Forelimb muscle (tissue), 1 donor: ENCODE results near the gene TMEM269. TPM values are rescaled to one million over a fixed set of nuclear protein-coding genes. Genes with fewer than 3 reads are reported as not detected.
"Not testable (repeated sequence)": the region's sequence is repeated elsewhere in the genome, so short reads cannot be mapped to it uniquely, and the experiment has no call there.

Experiments used
- DNase-seq: peaks from one replicate; pipeline ENCODE4 v3.0.0-alpha.2; 2013; ENCODE audit warnings: low read depth
- polyA plus RNA-seq: library from polyadenylated mRNA; unstranded; fragments of 120-200 nt; gene quantifications from one replicate; pipeline ENCODE4 v1.2.1, GENCODE V29; 2013; ENCODE audit not compliant: insufficient read length

TMEM269 gene
- polyA plus RNA-seq, 1 donor = 0.83 TPM

DNA sequence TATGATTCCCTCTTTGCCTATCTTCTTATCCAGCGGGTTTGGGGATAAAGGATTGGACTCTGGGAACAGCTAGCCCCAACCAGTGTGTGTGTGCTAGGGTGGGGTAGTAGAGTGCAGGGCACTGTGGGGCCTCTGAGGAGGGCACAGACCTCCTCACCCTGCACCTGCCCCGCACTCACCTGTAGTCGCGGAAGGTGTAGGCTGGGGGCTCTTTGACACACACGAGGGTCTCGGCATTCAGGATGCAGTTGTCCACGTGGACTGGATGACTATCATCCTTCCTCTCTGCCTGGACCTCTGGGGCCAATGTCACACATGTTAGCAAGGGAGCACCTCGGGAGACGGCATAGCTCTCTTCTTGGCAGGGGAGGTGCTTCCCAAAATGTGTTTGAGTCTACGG, 36.8 kb upstream of the TMEM269 start:
- no peak for DNase-seq

GRCh38 chr1:42748461-42749410, 36.1 kb upstream of the TMEM269 start:
- no peak for DNase-seq

- DNase-seq = no peak
Observed at GRCh38 chr1:42750041-42750440, 34.8 kb upstream of the TMEM269 start.

DNA sequence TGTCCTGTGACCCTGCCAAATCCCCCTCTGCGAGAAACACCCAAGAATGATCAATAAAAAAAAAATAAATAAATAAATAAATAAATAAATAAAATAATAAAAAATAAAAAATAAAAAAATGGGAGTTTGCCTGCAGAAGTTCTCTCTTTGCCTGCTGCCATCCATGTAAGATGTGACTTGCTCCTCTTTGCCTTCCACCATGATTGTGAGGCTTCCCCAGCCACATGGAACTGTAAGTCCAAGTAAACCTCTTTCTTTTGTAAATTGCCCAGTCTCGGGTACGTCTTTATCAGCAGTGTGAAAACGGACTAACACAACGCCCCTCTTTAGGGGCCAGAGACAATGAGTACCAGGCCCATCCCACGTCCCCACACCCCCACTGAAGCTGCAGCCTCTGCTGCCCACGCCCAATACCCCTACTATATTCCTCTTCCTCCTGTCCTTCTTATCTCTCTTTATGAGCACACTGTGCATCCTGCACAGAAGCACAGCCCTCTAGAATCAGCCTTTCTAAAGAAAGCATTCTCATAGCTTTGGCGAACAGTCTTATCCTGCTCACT, 33.2 kb upstream of the TMEM269 start:
- not testable (repeated sequence) for DNase-seq

DNA sequence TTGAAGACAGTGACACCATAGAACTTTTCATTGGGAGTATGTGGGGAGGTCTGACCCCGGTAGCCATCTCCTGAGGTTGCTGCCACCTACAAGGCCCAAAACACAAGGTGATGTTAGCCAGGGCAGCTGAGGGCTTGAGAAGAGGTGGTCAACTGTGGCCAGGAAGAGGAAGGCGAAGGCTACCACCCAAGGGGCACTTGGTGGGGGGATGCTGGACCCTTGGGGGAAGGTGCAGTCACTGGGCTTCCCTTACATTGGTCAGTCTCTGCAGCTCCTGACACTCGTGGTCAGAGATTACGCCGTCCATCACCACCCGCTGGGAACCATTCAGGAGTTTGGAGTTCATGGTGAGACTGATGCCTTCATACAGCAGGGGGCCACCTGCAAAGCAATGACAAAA, 32.5 kb upstream of the TMEM269 start:
- DNase-seq = no peak

GRCh38 chr1:42753070-42753469, 31.7 kb upstream of the TMEM269 start:
- DNase-seq = no peak

DNA sequence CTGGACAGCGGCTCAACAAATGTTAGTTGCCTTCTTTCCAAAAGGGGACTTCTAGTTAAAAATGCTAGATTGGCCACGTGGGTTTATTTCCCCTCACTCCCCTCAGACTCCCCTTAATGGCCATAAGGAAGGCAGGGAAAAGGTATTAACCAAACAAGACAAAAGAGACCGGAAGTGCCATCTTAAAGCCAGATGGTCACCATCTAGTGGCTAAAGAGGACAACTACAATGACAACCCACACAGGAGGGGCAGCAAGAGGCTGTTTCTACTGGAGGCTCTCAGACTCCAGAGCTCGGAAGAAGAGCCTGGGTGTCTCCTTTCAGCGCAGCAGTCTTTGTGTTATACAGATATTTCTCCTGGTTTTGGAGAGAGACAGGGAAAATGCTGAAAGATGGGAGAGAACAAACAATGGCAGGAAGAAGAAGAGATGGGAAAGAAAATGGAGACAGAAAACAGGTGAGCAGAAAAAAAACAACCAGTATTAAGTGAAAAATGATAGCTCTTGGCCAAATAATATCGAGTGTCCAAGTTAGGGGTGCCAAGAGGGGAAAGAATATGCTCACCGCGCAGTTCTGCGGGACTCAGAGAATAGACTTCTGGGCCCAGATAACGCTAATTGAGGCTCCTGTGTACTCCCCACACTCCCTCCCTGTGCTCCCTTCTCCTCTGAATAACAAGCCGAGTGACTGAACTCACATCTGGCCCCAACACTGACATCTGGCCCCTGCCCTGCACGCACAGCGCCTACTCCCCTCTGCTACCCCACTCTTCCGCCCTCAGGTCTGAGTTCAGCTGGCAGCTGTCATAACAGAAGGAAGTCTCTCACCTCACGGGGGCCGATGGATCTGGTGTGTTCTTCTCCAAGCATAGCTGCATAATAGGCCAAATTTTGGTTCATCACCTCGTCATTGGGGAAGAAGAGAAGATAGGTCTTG, 27.6 kb upstream of the TMEM269 start:
- DNase-seq = no peak

DNA sequence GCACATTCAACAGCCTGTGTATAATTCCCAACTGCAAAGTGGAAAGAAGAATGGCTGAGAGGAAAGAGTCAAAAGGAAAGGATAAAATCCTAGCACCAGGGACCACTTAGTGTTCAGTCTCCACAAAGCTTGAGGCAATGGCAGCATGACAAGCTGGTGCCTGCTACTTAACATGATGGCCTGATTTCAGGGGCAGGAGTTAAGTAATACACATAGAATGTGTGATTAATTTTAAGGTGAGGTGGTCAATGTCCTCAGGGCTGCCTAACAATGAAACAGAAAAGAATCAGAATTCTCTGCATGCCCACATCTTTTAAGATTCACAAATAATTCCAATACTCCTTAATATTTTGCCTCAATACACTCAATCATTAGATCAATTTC, 26.9 kb upstream of the TMEM269 start:
- DNase-seq = no peak

- DNase-seq = no peak
Observed at GRCh38 chr1:42758641-42759040, 26.1 kb upstream of the TMEM269 start.

- DNase-seq = no peak
Observed at GRCh38 chr1:42759114-42759513, 25.7 kb upstream of the TMEM269 start.

DNA sequence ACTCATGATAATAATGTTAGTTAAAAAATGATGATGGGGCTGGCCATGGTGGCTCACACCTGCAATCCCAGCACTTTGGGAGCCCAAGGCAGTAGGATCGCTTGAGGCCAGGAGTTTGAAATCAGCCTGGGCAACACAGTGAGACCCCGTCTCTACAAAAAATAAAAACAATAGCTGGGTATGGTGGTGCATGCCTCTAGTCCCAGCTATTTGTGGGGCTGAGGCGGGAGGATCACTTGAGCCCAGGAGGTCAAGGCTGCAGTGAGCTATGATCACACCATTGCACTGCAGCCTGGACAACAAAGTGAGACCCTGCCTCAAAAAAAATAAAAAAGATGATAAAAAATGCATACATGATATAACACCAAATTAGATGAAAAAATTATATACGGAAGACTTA, 23.2 kb upstream of the TMEM269 start:
- no peak for DNase-seq

DNA sequence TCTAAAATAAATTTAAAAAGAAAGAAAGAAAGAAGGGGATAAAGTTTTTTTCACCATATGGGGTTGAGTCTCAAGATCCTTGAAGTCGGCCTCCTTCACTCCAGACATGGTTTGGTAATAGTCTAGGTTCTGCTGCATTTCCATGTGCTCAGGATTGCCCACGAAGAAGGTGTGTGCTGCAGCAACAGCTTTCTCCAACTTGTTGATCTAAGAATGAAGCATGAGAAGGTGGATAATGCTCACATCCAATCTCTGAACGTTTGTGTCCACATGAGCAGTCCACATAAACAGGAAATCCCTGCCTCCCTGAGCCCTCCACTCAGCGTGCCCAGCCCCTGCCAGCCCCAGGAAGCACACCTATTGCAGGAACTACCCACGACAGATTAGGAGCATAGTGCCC, 22.5 kb upstream of the TMEM269 start:
- DNase-seq = no peak

- DNase-seq = no peak
Observed at GRCh38 chr1:42765269-42765668, 19.5 kb upstream of the TMEM269 start.

DNA sequence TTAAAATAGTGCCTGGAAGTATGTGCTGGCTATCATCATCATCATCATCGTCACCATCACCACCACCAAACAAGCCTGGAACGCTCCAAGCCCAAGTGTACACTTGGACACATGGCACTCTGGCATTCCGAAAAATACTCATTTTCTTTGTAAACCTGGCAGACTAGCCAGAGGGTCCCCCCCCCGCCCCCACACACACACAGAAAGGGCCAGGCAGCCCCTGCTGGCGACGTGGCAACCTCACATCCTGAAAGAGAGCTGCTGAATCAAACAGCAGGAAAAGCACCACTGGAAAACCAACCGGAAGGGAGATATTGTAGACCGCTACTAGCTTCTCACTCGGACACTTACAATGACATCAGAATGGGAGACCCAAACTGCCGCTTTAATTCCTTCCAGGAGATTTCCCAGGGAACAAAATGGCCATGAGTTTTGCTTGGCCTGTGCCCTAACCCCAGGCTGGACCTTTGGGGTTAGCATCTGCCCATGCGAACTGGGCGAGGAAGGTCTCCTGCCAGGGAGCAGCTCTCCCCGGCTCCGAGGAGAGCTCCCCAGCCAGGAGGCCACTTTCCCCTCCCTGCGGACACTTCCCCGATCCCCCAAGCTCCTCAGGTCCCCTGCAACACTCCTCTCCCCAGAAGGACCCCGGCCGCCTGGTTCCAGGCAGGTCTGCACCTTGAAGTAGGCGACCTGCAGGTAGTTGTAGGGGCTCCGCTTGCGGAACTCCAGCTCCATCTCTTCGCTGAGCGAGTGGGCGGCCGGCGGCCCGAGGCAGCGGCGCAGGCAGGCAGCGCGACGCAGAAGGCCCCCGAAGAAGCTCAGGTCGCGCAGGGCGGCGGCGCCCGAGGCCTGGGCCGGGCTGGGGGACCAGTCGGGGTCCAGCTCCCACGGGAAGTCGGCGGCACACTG, 18.7 kb upstream of the TMEM269 start:
- no peak for DNase-seq

GRCh38 chr1:42766741-42767509, 17.9 kb upstream of the TMEM269 start, which contains the start of the genes C1orf50 and P3H1:
TSS of gene C1orf50 (plus strand) at chr1:42767249. CDS start at chr1:42767312, 63 bp downstream.
TSS of gene P3H1 (minus strand) at chr1:42767028. CDS start at chr1:42766971, 57 bp downstream.
- peak; percentile 99 for DNase-seq

DNA sequence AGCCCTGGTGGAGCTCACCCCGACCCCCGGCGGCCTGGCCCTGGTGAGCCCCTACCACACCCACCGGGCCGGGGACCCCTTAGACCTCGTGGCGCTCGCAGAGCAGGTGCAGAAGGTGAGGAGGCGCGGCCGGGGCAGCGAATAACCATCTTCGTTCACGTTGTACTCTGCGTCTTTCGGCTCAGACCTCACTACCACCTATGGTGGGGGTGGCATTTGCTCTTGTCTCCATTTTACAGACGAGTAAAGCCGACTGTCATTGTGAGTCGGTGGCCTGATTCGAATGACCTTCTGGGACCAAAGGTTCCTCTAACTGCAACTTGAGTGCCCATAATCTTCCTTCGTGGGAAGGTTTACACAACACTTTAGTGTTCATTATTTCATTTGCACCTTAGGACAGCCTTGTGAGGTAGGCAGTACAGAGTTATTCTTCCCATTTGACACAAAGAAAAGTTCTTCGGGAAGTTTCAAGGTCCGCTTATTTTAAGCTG, 17.2 kb upstream of the TMEM269 start:
- DNase-seq = no peak

DNA sequence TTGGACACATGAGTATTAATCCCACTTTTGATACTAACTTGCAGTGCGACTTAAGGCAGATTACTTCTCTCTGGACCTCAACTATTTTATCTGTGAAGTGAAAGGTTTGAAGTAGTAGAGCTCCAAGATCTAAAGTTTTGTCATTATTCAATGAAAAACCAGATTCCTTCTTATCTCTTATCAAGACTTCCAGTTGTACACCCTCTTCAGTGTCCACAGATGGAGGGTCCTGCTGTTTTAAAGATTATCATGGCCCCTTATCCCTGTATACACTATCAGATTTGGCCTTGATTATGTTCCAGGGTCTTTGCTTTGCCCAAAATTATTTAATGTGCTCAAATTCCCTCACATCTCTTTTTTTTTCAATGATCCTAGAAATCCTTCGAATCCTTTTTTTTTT, 16.6 kb upstream of the TMEM269 start:
- DNase-seq = no peak

DNA sequence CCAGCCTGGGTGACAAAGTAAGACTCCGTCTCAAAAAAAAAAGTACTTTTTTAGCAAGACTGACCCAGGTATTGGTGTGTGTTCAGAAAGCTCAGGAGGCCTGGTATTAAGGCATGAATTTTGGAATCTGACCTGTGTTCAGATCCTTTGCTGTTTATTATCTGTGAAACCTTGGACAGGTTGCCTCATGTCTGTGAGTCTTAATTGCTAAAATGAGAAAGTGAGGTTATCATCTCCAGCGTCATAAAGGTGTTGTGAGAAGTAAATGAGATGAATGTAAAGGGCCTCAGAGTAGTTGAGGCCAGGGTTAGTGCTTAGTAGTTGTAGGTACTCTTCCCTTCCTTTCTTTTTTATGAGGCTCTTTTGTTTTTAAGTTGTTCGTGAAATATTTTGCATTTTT, 15.0 kb upstream of the TMEM269 start:
- no peak for DNase-seq

DNA sequence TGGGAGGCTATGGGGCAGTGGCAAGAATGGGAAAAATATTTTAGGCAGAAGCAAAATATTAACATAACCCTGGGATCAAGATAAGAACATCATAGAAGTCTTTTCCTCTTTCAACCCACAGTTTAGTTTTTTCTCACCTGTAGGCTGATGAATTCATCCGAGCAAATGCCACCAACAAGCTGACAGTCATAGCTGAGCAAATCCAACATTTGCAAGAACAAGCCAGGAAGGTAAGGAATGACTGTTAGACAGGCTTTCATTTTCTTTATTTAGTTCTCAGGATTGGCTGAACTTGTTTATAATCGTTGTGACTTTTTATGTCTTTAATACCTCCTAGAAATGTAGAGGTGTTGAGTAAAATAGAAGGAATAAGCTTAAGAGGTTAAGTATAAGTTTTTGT, 11.4 kb upstream of the TMEM269 start:
- DNase-seq = no peak

DNA sequence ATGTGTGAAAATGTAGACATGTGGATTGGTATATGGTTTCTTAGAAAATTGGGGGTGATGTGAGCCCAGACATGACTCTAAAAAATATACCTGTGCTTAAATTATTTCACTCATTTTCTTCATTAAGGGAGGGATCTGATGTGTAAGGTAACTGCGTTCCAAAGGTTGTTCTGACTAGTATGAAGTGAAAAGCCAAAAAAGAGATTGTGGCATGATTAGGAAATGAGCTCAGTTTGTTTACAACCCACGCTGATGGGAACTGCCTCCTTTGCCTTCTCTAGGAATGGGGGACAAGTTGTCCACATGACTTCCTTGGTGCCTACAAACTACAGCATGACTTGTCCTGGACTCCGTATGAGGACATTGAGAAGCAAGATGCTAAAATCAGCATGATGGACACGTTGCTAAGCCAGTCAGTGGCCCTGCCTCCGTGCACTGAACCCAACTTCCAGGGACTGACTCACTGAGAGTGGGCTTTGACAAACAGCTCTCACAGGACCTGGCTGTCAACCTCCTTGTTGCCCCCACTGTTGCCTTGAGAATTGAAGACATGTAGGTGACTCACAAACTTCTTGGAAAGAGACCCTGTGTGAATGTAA, 9.8 kb upstream of the TMEM269 start:
- DNase-seq = no peak
